ENCODE data around the gene USP22. TPM values are rescaled to one million over a fixed set of nuclear protein-coding genes. Genes with fewer than 3 reads are reported as not detected.
"Not testable (repeated sequence)": the region's sequence is repeated elsewhere in the genome, so short reads cannot be mapped to it uniquely, and the experiment has no call there.

The USP22 gene
- total and polyA plus RNA-seq, 8 donors, result 28.1 to 394 (median 161) TPM

GRCh38 chr17:20983359-20983637 lies 59.5 kb downstream of the USP22 start:
- Histone ChIP-seq H3K27me3 (peaks cover 0 to 15% (median 0%) of the 10 kb centered on the region in 3 donors), H3K36me3 (no peaks in the 10 kb centered on the region), H3K4me3 (no peak overlapping the region), H3K9me3 (no peaks in the 10 kb centered on the region), H3K4me1 (no peaks in the 10 kb centered on the region), H3K27ac (no peak overlapping the region)
- WGBS, 5 donors, result 80 to 92% (median 85%) methylated on average over 3 of the region's 3 CpGs
- intact Hi-C loops (cut with DNase I; ENCODE audit: low total_unique reads), result no loop called here
- TF ChIP-seq POLR2A (IDR thresholded peaks at IDR 0.05) (no peak), EP300 (IDR thresholded peaks at IDR 0.05) (no peak), POLR2AphosphoS5 (IDR thresholded peaks at IDR 0.05) (no peak)
- TF ChIP-seq, protein P1, sequence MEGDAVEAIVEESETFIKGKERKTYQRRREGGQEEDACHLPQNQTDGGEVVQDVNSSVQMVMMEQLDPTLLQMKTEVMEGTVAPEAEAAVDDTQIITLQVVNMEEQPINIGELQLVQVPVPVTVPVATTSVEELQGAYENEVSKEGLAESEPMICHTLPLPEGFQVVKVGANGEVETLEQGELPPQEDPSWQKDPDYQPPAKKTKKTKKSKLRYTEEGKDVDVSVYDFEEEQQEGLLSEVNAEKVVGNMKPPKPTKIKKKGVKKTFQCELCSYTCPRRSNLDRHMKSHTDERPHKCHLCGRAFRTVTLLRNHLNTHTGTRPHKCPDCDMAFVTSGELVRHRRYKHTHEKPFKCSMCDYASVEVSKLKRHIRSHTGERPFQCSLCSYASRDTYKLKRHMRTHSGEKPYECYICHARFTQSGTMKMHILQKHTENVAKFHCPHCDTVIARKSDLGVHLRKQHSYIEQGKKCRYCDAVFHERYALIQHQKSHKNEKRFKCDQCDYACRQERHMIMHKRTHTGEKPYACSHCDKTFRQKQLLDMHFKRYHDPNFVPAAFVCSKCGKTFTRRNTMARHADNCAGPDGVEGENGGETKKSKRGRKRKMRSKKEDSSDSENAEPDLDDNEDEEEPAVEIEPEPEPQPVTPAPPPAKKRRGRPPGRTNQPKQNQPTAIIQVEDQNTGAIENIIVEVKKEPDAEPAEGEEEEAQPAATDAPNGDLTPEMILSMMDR (IDR thresholded peaks at IDR 0.05), result no peak
- DNase-seq, result no peak

DNA sequence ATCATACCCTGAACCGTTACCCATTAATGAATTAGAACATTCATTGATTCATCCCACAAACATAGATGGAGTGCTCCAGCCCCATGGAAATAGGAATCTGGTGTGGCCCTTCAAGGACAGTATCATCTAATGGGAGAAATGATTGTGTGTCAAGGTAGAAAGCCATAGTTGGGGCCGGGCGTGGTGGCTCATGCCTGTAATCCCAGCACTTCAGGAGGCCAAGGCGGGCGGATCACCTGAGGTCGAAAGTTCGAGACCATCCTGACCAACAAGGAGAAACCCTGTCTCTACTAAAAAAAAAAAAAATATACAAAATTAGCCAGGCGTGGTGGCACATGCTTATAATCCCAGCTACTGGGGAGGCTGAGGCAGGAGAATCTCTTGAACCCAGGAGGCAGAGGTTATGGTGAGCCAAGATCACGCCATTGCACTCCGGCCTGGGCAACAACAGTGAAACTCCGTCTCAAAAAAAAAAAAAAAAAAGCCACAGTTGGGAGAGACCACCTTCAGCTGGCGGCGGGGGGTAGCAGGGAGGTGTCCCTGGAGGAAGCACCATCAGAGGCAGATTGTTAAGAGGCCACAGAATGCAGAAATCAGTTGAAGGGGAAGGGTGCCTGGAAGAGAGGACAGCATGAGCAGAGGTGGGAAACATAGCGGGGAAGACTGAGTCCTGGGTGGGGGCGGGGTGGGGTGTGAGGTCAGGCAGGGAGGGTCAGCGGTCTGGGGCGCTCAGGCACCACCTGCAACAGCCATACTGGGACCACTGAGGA lies 60.0 kb downstream of the USP22 start:
- intact Hi-C loops (cut with DNase I; ENCODE audit: low total_unique reads), result no loop called here
- TF ChIP-seq, protein P1 (IDR thresholded peaks at IDR 0.05), result no peak
- no peak for TF ChIP-seq POLR2AphosphoS5 (IDR thresholded peaks at IDR 0.05)
- no peak for TF ChIP-seq EP300 (IDR thresholded peaks at IDR 0.05)
- no peak for TF ChIP-seq POLR2A (IDR thresholded peaks at IDR 0.05)
- peaks cover 0 to 15% (median 0%) of the 10 kb centered on the region in 3 donors for H3K27me3 ChIP-seq
- peak in 1 of 2 donors; percentile 15 for DNase-seq
- H3K36me3 ChIP-seq, result no peaks in the 10 kb centered on the region
- peaks cover 0 to 5% (median 0%) of the 10 kb centered on the region in 4 donors for H3K4me1 ChIP-seq
- no peaks in the 10 kb centered on the region for H3K9me3 ChIP-seq
- WGBS, 5 donors, result 86 to 91% (median 87%) methylated on average over 17 of the region's 17 CpGs
- no peak overlapping the region for H3K4me3 ChIP-seq
- no peak overlapping the region for H3K27ac ChIP-seq

DNA sequence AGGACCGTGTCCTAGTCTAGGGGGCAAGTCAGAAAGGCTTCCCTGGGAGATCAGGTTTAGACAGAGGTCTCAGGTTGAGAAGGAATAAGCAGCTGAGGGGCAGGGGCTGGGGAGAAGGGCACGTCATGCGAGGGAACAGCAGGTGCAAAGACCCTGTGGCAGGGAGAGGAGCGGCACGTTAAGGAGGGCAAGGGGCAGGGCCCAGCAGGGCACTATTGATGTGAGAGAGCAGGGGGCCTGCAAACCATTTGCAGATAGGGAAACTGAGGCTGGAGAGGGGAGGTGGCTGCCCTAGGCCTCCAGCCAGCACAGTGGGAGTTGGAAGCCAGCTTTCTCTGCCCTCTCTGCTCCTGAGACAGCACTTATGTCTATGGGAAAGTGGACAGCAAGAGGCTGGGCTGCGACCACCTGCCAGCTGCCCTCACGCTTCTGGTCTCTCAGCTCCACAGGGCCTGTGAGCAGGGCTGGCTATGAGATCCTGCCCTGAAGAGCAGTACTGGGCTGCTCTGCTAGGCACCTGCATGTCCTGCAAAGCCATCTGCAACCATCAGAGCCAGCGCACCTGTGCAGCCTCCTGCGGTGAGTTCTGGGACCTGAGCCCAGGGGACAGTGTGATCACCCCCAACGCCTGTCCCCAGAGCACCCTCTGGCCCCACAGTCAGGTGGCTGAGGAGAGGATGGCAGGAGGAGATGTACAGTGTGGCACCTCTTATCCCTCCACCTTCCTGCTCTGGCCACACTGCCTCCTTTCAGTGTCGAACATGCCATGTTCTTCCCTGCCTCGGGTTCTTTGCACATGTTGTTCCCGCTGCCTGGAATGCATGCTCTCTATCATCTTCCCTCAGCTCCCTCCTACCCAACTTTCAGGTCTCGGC lies 61.5 kb downstream of the USP22 start:
- Histone ChIP-seq H3K27me3 (peaks cover 0 to 21% (median 0%) of the 10 kb centered on the region in 3 donors), H3K4me3 (no peak overlapping the region), H3K36me3 (no peaks in the 10 kb centered on the region), H3K4me1 (peaks cover 0 to 15% (median 3%) of the 10 kb centered on the region in 4 donors), H3K27ac (no peak overlapping the region), H3K9me3 (no peaks in the 10 kb centered on the region)
- intact Hi-C loops (cut with DNase I; ENCODE audit: low total_unique reads), result no loop called here
- WGBS, 5 donors, result 88 to 92% (median 90%) methylated on average over 13 to 14 of the region's 14 CpGs
- TF ChIP-seq POLR2A (IDR thresholded peaks at IDR 0.05) (no peak), POLR2AphosphoS5 (IDR thresholded peaks at IDR 0.05) (no peak), EP300 (IDR thresholded peaks at IDR 0.05) (no peak)
- TF ChIP-seq, protein P1 (IDR thresholded peaks at IDR 0.05), result no peak
- no peak for DNase-seq

DNA sequence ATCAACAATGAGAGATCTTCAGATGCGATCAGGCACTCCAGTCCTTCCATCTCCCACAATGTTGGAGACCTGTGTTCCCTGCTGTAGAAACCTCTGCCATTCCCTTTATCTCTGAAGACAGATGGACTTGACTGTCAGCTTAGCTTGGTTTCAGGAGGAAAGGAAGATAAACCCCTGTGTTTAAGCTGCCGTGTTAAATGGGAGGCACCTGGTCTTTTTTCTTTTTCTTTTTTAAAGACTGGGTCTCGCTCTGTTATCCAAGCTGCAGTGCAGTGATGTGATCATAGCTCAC lies 63.1 kb downstream of the USP22 start:
- TF ChIP-seq, protein P1 (IDR thresholded peaks at IDR 0.05), result no peak
- TF ChIP-seq EP300 (IDR thresholded peaks at IDR 0.05) (no peak), POLR2A (IDR thresholded peaks at IDR 0.05) (no peak), POLR2AphosphoS5 (IDR thresholded peaks at IDR 0.05) (no peak)
- intact Hi-C loops (cut with DNase I; ENCODE audit: low total_unique reads), result no loop called here
- H3K4me3 ChIP-seq, result no peak overlapping the region
- H3K4me1 ChIP-seq, result peaks cover 0 to 15% (median 3%) of the 10 kb centered on the region in 4 donors
- H3K36me3 ChIP-seq, result no peaks in the 10 kb centered on the region
- no peaks in the 10 kb centered on the region for H3K9me3 ChIP-seq
- H3K27ac ChIP-seq, result no peak overlapping the region
- H3K27me3 ChIP-seq, result peaks cover 0 to 27% (median 0%) of the 10 kb centered on the region in 3 donors
- no peak for DNase-seq
- 49 to 63% (median 57%) methylated on average over 3 of the region's 3 CpGs for WGBS, 5 donors

- peaks cover 0 to 28% (median 0%) of the 10 kb centered on the region in 3 donors for H3K27me3 ChIP-seq
- H3K4me1 ChIP-seq, result peaks cover 0 to 15% (median 3%) of the 10 kb centered on the region in 4 donors
- H3K36me3 ChIP-seq; H3K27ac ChIP-seq; H3K4me3 ChIP-seq; intact Hi-C loops (cut with DNase I; ENCODE audit: low total_unique reads); H3K9me3 ChIP-seq; DNase-seq: not testable (repeated sequence)
- WGBS, 5 donors, result 50 to 62% (median 56%) methylated on average over 9 of the region's 9 CpGs
Measured at GRCh38 chr17:20979007-20979791, 63.6 kb downstream of the USP22 start.

GRCh38 chr17:20977609-20978253 lies 65.1 kb downstream of the USP22 start:
- intact Hi-C loops (cut with DNase I; ENCODE audit: low total_unique reads); DNase-seq; H3K9me3 ChIP-seq; H3K36me3 ChIP-seq; H3K27ac ChIP-seq; H3K4me3 ChIP-seq: not testable (repeated sequence)
- H3K4me1 ChIP-seq, result peaks cover 0 to 15% (median 3%) of the 10 kb centered on the region in 4 donors
- WGBS, 5 donors, result 59 to 76% (median 63%) methylated on average over 13 of the region's 13 CpGs
- H3K27me3 ChIP-seq, result peaks cover 0 to 28% (median 0%) of the 10 kb centered on the region in 3 donors

Measured in stomach (tissue), 9 donors.